ENCODE measurements around the gene APOL5.

DNA sequence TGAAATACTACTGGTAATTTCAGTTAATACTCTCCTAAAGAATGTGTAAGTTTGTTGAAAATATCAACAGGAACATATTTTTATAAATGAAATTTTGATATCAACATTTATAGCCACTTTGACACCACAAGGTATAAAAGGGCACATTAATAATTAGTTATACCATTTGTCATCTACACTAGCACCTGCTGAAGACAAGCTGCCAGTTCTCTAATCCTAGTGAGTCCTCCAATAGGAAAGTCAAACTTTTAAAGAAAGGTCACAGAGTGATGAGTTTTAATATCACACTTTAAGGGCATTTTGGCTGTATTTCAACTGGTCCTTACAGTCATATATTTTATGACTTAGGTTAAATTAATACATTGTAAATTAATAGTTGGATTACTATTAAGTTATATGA is 52.3 kb downstream of the APOL5 start:
- TF ChIP-seq ZNF274 (IDR thresholded peaks at IDR 0.05; ENCODE audit: low read depth, low read length) = no peak
- no peak for TF ChIP-seq YY1 (IDR thresholded peaks at IDR 0.05; ENCODE audit: insufficient read depth, insufficient read length)

All from NT2/D1 (cell line).